Thoracic aorta (tissue), 2 donors: ENCODE data around the gene STRN. TPM values are rescaled to one million over a fixed set of nuclear protein-coding genes. Genes with fewer than 3 reads are reported as not detected.

Source experiments
- ATAC-seq: fragments of 150-250 bp; one replicate; pipeline ENCODE4 v1.8.0; 2017; ENCODE audit warnings: low read depth; ENCODE audit not compliant: insufficient number of reproducible peaks, low FRiP score
- DNase-seq: peaks from one replicate; pipeline ENCODE4 v3.0.0-alpha.2; 2020; ENCODE audit warnings: low spot score
- H3K27ac ChIP-seq, 2 donors: fragments of 200-600 bp; sonication (generic); 1 replicate in 1 of 2; 2 replicates in 1 of 2; pipeline ENCODE4 v1.5.1; 2016; ENCODE audit warnings: mild to moderate bottlenecking in 2 of 2, moderate library complexity in 2 of 2
- H3K27me3 ChIP-seq: fragments of 200-600 bp; sonication (generic); replicated peaks from 2 replicates; pipeline ENCODE4 v1.6.0; 2016; ENCODE audit warnings: mild to moderate bottlenecking; ENCODE audit not compliant: insufficient read depth
- H3K36me3 ChIP-seq: fragments of 200-600 bp; sonication (generic); one replicate; pipeline ENCODE4 v1.5.1; 2016
- H3K4me1 ChIP-seq, 2 donors: fragments of 200-600 bp; sonication (generic); 1 replicate in 1 of 2; 2 replicates in 1 of 2; pipeline versions ENCODE4 v1.5.1 to v1.6.0; 2016; ENCODE audit warnings: low read depth in 2 of 2, mild to moderate bottlenecking in 1 of 2; ENCODE audit not compliant: control insufficient read depth in 1 of 2
- H3K4me3 ChIP-seq: fragments of 200-600 bp; sonication (generic); 2 replicates; pipeline ENCODE4 v1.5.1; 2016; ENCODE audit warnings: mild to moderate bottlenecking
- H3K9me3 ChIP-seq: fragments of 200-600 bp; sonication (generic); 2 replicates; pipeline ENCODE4 v1.5.1; 2016
- total RNA-seq, 2 donors: library from RNA; depleted of rRNA; stranded (reverse); fragments of >200 nt; gene quantifications; one replicate each; pipeline versions ENCODE4 v1.1.0 to v1.2.3, GENCODE V29; 2016
- TF ChIP-seq, protein P1 (sequence below): fragments of 200-600 bp; sonication (generic); IDR thresholded peaks from one replicate; pipeline ENCODE4 v1.5.1; 2019; ENCODE audit warnings: antibody characterized with exemption

STRN gene
- total RNA-seq, 2 donors from 2014 or later = 14.6 to 23.4 TPM

DNA sequence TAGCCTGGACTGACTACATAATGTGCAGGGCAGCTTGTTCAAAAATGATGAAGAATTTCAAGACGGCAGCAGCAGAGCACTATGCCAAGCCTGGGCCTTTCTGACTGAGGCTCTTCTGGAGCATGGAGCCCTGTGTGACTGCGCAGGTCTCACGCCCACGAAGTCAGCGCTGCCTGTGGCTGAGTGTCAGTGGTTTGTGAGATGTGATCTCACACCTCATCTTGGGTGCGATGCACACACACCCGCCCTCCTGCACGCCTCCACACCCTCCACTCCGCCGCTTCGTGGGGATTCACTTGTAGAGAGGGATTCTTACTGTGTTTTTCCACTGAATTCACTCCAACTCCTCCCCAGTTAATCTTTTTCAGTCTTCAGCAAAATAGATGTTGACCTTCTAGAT lies 166.0 kb downstream of the STRN start:
- H3K4me3 ChIP-seq = no peak overlapping the region
- H3K27ac ChIP-seq = no peak overlapping the region
- no peaks in the 10 kb centered on the region for H3K4me1 ChIP-seq
- no peaks in the 10 kb centered on the region for H3K27me3 ChIP-seq
- H3K36me3 ChIP-seq = no peaks in the 10 kb centered on the region
- DNase-seq (no peak), ATAC-seq (no peak)
- no peaks in the 10 kb centered on the region for H3K9me3 ChIP-seq
- TF ChIP-seq, protein P1, sequence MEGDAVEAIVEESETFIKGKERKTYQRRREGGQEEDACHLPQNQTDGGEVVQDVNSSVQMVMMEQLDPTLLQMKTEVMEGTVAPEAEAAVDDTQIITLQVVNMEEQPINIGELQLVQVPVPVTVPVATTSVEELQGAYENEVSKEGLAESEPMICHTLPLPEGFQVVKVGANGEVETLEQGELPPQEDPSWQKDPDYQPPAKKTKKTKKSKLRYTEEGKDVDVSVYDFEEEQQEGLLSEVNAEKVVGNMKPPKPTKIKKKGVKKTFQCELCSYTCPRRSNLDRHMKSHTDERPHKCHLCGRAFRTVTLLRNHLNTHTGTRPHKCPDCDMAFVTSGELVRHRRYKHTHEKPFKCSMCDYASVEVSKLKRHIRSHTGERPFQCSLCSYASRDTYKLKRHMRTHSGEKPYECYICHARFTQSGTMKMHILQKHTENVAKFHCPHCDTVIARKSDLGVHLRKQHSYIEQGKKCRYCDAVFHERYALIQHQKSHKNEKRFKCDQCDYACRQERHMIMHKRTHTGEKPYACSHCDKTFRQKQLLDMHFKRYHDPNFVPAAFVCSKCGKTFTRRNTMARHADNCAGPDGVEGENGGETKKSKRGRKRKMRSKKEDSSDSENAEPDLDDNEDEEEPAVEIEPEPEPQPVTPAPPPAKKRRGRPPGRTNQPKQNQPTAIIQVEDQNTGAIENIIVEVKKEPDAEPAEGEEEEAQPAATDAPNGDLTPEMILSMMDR = no peak

DNA sequence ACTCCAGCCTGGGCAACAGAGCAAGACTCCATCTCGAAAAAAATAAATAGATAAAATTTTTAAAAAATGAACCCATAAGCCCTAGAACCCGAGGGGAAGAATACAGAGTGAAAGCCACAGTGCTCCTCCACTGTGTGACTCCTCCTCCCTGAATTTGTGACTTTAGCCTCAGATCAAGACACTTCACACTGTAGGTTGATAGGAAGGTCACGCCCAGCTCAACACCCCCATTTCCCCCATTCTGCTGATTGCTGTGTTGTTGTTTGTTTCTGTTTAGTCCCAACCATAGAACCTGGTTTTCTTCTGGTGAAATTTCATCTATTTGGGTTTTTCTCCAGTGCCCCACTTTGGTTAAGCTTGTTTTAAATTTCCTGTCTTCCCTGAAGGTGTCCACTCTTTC lies 167.6 kb downstream of the STRN start:
- Histone ChIP-seq H3K27ac (no peak overlapping the region), H3K36me3 (no peaks in the 10 kb centered on the region), H3K4me1 (no peaks in the 10 kb centered on the region), H3K27me3 (no peaks in the 10 kb centered on the region), H3K4me3 (no peak overlapping the region), H3K9me3 (no peaks in the 10 kb centered on the region)
- ATAC-seq (no peak), DNase-seq (no peak)
- TF ChIP-seq, protein P1 = no peak

DNA sequence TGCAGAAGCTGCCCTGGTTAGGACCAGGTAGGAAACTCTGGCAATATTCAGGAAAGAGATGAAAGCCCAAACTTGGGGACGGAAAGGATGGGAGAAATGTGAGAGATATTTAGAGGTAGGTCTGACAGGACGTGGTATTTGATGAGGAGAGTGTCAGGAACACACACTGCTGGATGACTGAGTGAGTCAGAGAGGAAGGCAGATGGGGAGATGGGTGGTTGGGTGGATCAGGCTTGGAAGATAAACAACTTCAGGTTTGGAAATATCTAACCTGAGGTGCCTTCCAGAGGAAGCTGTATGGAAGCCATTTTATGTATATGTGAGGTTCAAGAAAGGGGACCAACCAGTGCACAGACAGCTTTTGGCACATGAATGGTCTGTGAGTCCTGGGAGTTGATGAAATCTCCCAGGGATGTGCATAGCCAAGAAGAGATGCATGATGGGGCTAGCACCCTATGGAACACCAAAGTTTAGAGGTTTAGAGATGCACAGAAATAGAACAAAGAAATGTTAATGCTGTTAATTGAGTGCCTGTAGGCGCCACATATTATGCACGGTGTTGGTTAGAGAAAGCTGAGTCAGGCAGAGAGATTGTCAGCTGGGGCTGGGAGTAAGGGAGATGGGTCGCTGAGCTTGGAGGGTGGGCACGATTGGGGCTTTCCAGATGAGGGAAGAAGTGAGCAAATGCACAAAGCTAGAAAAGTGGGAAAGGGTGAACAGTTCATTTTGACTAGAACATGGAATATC lies 168.8 kb downstream of the STRN start:
- no peak for DNase-seq
- Histone ChIP-seq H3K9me3 (no peaks in the 10 kb centered on the region), H3K4me1 (no peaks in the 10 kb centered on the region), H3K27ac (no peak overlapping the region), H3K27me3 (no peaks in the 10 kb centered on the region), H3K4me3 (no peak overlapping the region), H3K36me3 (no peaks in the 10 kb centered on the region)
- no peak for ATAC-seq
- TF ChIP-seq, protein P1 = no peak

Other genes starting within 250 kb of the STRN start
- gene HEATR5B, start 117.8 kb upstream of the STRN start, total RNA-seq = 10 to 100 TPM; 21.0 to 35.6 TPM
- 1 to 10 TPM; 5.6 to 9.0 TPM for gene GPATCH11, start 118.0 kb upstream of the STRN start, total RNA-seq
- gene EIF2AK2, start 190.4 kb upstream of the STRN start, total RNA-seq = 10 to 100 TPM; 37.4 to 39.0 TPM
- gene SULT6B1, start 222.1 kb upstream of the STRN start, total RNA-seq = not detected
- gene CEBPZOS, start 230.0 kb upstream of the STRN start, total RNA-seq = 10 to 100 TPM; 13.7 to 25.5 TPM